Glutamatergic neuron (in vitro differentiated cells): ENCODE data around the gene PBX3. TPM values are rescaled to one million over a fixed set of nuclear protein-coding genes. Genes with fewer than 3 reads are reported as not detected.
A peak's percentile ranks its signal among the peaks of the same experiment; 100 is the strongest.

ENCODE experiments used
- DNase-seq: peaks from one replicate; pipeline ENCODE4 v3.0.0; 2022
- H3K27ac Mint-ChIP-seq: one replicate; pipeline ENCODE4 v1.8.0; 2020; ENCODE audit warnings: mild to moderate bottlenecking, mixed read lengths, inconsistent platforms; ENCODE audit not compliant: unreplicated experiment
- H3K27me3 Mint-ChIP-seq: one replicate; pipeline ENCODE4 v1.8.0; 2020; ENCODE audit warnings: mild to moderate bottlenecking, moderate library complexity, mixed read lengths, inconsistent platforms; ENCODE audit not compliant: unreplicated experiment
- H3K36me3 Mint-ChIP-seq: one replicate; pipeline ENCODE4 v1.8.0; 2020; ENCODE audit warnings: mild to moderate bottlenecking, mixed read lengths, inconsistent platforms; ENCODE audit not compliant: unreplicated experiment
- H3K4me1 Mint-ChIP-seq: one replicate; pipeline ENCODE4 v1.8.0; 2020; ENCODE audit warnings: mild to moderate bottlenecking, low read depth, mixed read lengths, inconsistent platforms; ENCODE audit not compliant: unreplicated experiment
- H3K4me3 Mint-ChIP-seq: one replicate; pipeline ENCODE4 v1.8.0; 2020; ENCODE audit warnings: mild to moderate bottlenecking, mixed read lengths, inconsistent platforms; ENCODE audit not compliant: unreplicated experiment
- H3K9me3 Mint-ChIP-seq: one replicate; pipeline ENCODE4 v1.8.0; 2020; ENCODE audit warnings: mild to moderate bottlenecking, moderate library complexity, mixed read lengths, inconsistent platforms; ENCODE audit not compliant: unreplicated experiment
- total RNA-seq: library from RNA; stranded (reverse); fragmentation: NEBNext Ultra II Directional; extraction: Animal tissue kit (Norgen Biotek cat#: 25700); gene quantifications from one replicate; pipeline ENCODE4 v1.2.1, GENCODE V29; 2021; ENCODE audit not compliant: unreplicated experiment
- TF ChIP-seq, protein P1 (sequence below): fragments of 200-600 bp; sonication (generic); IDR thresholded peaks from one replicate; pipeline ENCODE4 v1.5.0; 2021; ENCODE audit not compliant: partially characterized antibody, unreplicated experiment

Gene PBX3
- total RNA-seq, 1 donor from 2014 or later: 51.2 TPM

DNA sequence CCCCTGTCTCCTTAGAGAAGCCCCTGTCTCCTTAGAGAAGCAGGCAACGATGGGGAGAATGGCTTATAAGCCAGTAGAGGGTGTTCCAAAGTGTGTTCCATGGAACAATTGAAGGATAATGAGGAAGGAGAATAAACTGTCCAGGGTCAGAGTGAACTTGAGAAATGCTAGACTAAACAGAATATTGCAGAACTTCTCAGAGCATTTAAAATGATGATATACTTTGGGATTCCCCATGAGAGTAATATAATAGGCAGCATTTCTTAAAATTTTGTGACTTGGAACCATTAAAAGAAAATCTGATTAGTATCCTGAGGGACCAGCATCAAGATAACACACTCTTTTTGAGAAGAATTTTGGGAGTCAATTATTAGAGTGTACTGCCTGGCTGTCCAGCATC is 116.8 kb downstream of the PBX3 start:
- TF ChIP-seq, protein P1, sequence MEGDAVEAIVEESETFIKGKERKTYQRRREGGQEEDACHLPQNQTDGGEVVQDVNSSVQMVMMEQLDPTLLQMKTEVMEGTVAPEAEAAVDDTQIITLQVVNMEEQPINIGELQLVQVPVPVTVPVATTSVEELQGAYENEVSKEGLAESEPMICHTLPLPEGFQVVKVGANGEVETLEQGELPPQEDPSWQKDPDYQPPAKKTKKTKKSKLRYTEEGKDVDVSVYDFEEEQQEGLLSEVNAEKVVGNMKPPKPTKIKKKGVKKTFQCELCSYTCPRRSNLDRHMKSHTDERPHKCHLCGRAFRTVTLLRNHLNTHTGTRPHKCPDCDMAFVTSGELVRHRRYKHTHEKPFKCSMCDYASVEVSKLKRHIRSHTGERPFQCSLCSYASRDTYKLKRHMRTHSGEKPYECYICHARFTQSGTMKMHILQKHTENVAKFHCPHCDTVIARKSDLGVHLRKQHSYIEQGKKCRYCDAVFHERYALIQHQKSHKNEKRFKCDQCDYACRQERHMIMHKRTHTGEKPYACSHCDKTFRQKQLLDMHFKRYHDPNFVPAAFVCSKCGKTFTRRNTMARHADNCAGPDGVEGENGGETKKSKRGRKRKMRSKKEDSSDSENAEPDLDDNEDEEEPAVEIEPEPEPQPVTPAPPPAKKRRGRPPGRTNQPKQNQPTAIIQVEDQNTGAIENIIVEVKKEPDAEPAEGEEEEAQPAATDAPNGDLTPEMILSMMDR: no peak
- H3K4me1 Mint-ChIP-seq: peaks cover 6% of the 10 kb centered on the region
- H3K4me3 Mint-ChIP-seq: no peak overlapping the region
- peaks cover 6% of the 10 kb centered on the region for H3K36me3 Mint-ChIP-seq
- no peaks in the 10 kb centered on the region for H3K9me3 Mint-ChIP-seq
- H3K27me3 Mint-ChIP-seq: no peaks in the 10 kb centered on the region
- no peak for DNase-seq
- H3K27ac Mint-ChIP-seq: no peak overlapping the region

DNA sequence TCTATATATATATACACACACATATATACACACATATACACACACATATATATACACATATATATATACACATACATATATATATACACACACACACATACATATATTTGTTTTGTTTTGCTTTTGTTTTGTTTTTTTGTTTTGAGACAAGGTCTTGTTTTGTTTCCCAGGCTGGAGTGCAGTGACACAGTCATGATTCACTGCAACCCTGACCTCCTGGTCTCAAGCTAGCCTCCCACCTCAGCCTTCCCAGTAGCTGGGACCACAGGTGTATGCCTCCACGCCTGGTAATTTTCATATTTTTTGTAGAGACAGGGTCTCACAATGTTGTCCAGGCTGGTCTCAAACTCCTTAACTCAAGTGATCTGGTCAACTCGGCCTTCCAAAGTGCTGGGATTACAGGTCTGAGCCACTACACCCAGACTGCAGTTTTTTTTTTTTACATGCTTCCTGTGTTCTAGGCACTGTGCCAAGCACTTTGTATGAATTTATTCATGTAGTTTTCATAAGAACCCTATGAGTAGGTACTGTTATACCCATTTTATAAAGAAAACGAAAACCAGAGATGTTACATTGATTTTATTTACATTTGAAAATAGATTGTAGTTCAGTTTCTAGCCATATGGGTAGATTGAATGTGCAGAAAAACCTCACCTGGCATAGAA is 120.7 kb downstream of the PBX3 start:
- no peaks in the 10 kb centered on the region for H3K9me3 Mint-ChIP-seq
- no peak overlapping the region for H3K27ac Mint-ChIP-seq
- H3K4me3 Mint-ChIP-seq: no peak overlapping the region
- no peak for DNase-seq
- H3K27me3 Mint-ChIP-seq: no peaks in the 10 kb centered on the region
- peaks cover 6% of the 10 kb centered on the region for H3K4me1 Mint-ChIP-seq
- TF ChIP-seq, protein P1: no peak
- H3K36me3 Mint-ChIP-seq: no peaks in the 10 kb centered on the region

DNA sequence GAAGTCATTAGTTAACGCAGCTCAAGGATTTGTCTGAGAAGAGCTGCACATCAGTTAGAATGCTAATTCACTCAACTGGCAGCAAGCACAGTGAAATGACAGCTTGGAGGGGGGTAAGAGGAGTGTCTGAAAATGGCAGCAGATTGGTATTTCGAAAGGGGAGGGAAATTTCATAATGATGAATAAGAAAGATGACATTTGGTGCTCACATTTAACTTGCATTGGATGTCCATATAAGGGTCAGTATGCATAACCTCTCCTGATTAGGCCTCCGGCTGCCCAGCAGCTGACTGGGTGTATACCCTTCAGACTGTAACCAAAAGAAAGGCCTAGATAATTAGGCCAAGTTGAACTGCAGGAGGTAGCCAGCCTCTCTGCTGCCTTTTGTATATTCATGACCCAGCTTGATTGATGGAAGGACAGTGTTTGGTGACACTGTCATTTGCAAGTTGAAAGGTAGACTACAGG is 131.0 kb downstream of the PBX3 start:
- Mint-ChIP-seq H3K4me3 (peak overlapping the region; percentile 7), H3K27ac (peak overlapping the region; percentile 74), H3K36me3 (no peaks in the 10 kb centered on the region), H3K27me3 (peaks cover 2% of the 10 kb centered on the region), H3K9me3 (no peaks in the 10 kb centered on the region), H3K4me1 (peaks cover 18% of the 10 kb centered on the region)
- TF ChIP-seq, protein P1: no peak
- DNase-seq: peak; percentile 22

DNA sequence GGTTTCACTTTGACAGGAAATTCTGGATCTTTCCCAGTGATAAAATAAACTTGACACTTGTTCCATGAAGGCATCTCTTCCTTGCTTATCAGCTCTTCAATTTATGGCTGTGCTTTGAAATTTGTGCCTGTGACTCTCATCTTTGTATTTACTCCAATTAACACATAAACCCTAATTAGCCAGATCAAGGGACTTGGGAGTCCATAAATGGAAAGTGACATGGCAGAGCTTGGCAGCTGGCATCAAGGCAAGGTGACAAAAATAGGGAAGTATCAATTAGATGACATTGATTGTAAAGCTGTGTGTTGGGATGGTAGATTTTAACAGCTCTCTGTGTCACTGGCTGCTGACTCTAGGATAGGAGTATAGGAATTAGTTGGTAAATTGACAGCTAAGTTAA is 133.9 kb downstream of the PBX3 start:
- Mint-ChIP-seq H3K36me3 (no peaks in the 10 kb centered on the region), H3K4me3 (no peak overlapping the region), H3K4me1 (peaks cover 34% of the 10 kb centered on the region), H3K27ac (no peak overlapping the region), H3K27me3 (peaks cover 2% of the 10 kb centered on the region), H3K9me3 (no peaks in the 10 kb centered on the region)
- no peak for DNase-seq
- TF ChIP-seq, protein P1: no peak

DNA sequence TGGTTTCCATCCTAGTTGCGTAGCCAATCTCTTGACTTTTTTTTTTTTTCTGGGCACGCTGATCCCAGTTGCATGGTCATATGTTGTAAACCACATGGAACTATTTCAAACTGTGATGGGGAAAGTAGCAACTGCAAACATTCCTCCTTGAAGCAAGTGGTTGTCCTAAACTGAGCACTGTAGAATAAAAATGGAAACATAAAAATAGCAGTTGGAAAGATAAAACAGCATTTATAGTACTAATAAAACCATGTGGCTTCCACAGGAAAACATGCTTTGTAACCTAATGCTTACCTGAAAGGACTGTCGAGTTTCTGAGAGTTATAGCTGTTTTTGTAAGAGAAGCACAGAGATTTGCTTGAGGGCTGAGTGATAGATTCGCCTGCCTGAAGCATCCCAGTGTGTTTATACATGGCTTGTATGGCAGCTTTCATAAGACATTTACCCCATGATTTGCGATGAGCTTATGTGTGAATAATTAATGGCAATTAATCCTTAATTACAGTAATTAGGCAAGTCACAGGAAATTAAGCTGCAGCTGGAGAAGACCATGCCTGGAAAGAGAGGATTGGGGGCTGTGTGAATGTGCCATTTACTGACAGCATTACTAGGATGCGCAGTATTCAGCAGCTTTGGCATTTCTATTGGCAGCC is 136.5 kb downstream of the PBX3 start:
- Mint-ChIP-seq H3K4me1 (peaks cover 43% of the 10 kb centered on the region), H3K36me3 (no peaks in the 10 kb centered on the region), H3K9me3 (no peaks in the 10 kb centered on the region), H3K4me3 (no peak overlapping the region), H3K27me3 (peaks cover 2% of the 10 kb centered on the region), H3K27ac (peak overlapping the region; percentile 28)
- TF ChIP-seq, protein P1: no peak
- no peak for DNase-seq
